ENCODE results near the gene PAX1. TPM values are rescaled to one million over a fixed set of nuclear protein-coding genes. Genes with fewer than 3 reads are reported as not detected.
A peak's percentile ranks its signal among the peaks of the same experiment; 100 is the strongest.

Gene PAX1
- total RNA-seq (2021; fragmentation: NEBNext Ultra II Directional; extraction: Animal tissue kit (Norgen Biotek cat#: 25700)) (not detected in 2 replicates), polyA plus RNA-seq (2011; rRNA removed) (not detected in 2 replicates), polyA minus RNA-seq (2011; rRNA and poly(A)+ RNA removed) (not detected in 2 replicates)
- polyA plus RNA-seq (2011; cell fraction: cytosol; rRNA removed): not detected
- not detected for polyA plus RNA-seq (2011; cell fraction: nucleus; rRNA removed)
- not detected in 4 replicates for polyA plus RNA-seq (2012, experiment 1 of 2)
- polyA plus RNA-seq (2012, experiment 2 of 2): not detected
- not detected for polyA plus RNA-seq (2013, experiment 1 of 2)
- polyA plus RNA-seq (2013, experiment 2 of 2): not detected
- polyA minus RNA-seq (2011; cell fraction: cytosol; rRNA and poly(A)+ RNA removed): not detected
- not detected for polyA minus RNA-seq (2011; cell fraction: nucleus; rRNA and poly(A)+ RNA removed)
- long read RNA-seq, experiment 1: 0 reads
- long read RNA-seq, experiment 2: 0 reads

GRCh38 chr20:21705575-21706260, at the start of gene PAX1:
PAX1 (plus strand) TSS chr20:21705664; CDS start chr20:21705713, 49 bp downstream.
- H4K8ac ChIP-seq (ENCODE audit: extremely low read depth, insufficient read depth, low read length): peak within 1 kb of the TSS; percentile 73
- no peak within 1 kb of the TSS; the same call in 1 of the 2 replicates for H3K18ac ChIP-seq (ENCODE audit: extremely low read depth, low read length)
- peak within 1 kb of the TSS; percentile 5 to 44 for H3K4me2 ChIP-seq (ENCODE audit: insufficient read depth in 1 of 2, low read depth in 2 of 2, low read length in 2 of 2)
- CTCF ChIA-PET (ENCODE audit: partially characterized antibody): interaction anchor here (0.6 to 3.2 kb wide), 17 partner anchors 9 to 881 kb away, joined by 3 to 12 read pairs (median 4); no protein-coding TSS in a partner anchor
- H2BK120ac ChIP-seq (replicated peaks; ENCODE audit: low read depth, low read length): no peak within 1 kb of the TSS
- peak within 1 kb of the TSS; percentile 77; the same call in 1 of the 2 replicates for H2BK12ac ChIP-seq (ENCODE audit: low read depth, low read length)
- no peaks in the 10 kb centered on the region; a peak in 1 of 4 replicates for H3K9me3 ChIP-seq (ENCODE audit: insufficient read depth in 2 of 2, low read depth in 1 of 2, low read length in 1 of 2)
- no peak within 1 kb of the TSS for H3K56ac ChIP-seq (replicated peaks; ENCODE audit: insufficient read length, low read depth, low read length)
- H3K79me1 ChIP-seq (ENCODE audit: low read depth, low read length): no peaks in the 10 kb centered on the region
- H3K27ac ChIP-seq (ENCODE audit: low read depth, low read length): no peak within 1 kb of the TSS
- H3K36me3 ChIP-seq (ENCODE audit: control insufficient read depth in 2 of 4, insufficient read depth in 4 of 4, low read length in 3 of 4): peaks cover 0 to 11% (median 0%) of the 10 kb centered on the region in 4 experiments; a peak in 1 of 8 replicates
- no peak within 1 kb of the TSS for H2BK20ac ChIP-seq (ENCODE audit: low read length)
- peaks cover 0 to 32% (median 15%) of the 10 kb centered on the region in 4 experiments; a peak in 6 of 7 replicates for H3K4me1 ChIP-seq (replicated peaks in 1 of 4; ENCODE audit: control insufficient read depth in 3 of 4, insufficient read depth in 4 of 4, low read length in 3 of 4)
- H2BK15ac ChIP-seq (ENCODE audit: low read length): 0 out of 2 replicates have a peak within 1 kb of the TSS, but pooled peaks have one; percentile 6
- no peak for FAIRE-seq
- peaks cover 32 to 58% of the 10 kb centered on the region in 2 experiments for H4K20me1 ChIP-seq (replicated peaks in 1 of 2; ENCODE audit: control insufficient read depth in 1 of 2, insufficient read depth in 2 of 2, low read length in 2 of 2)
- H4K91ac ChIP-seq (replicated peaks; ENCODE audit: insufficient read length, low read length): no peak within 1 kb of the TSS
- no peak within 1 kb of the TSS for H2AFZ ChIP-seq (ENCODE audit: low read length)
- no peak for DNase-seq (ENCODE audit: low read depth in 1 of 2, low spot score in 2 of 2)
- no peaks in the 10 kb centered on the region for H3K79me2 ChIP-seq (ENCODE audit: control insufficient read depth in 1 of 2, insufficient read depth in 2 of 2, low read length in 2 of 2)
- H3K9ac ChIP-seq (replicated peaks in 1 of 4; ENCODE audit: extremely low read depth in 1 of 4, low read depth in 3 of 4, low read length in 3 of 4): no peak within 1 kb of the TSS
- H3K14ac ChIP-seq (ENCODE audit: insufficient read length): no peak within 1 kb of the TSS
- no peak within 1 kb of the TSS for H3K4ac ChIP-seq (replicated peaks; ENCODE audit: insufficient read length, low read depth, low read length)
- H2AK5ac ChIP-seq (ENCODE audit: low read depth, low read length): no peak within 1 kb of the TSS
- no peak within 1 kb of the TSS for H4K5ac ChIP-seq (ENCODE audit: insufficient read length, low read depth, low read length)
- H3K23me2 ChIP-seq (ENCODE audit: low read depth, low read length): peaks cover 4% of the 10 kb centered on the region
- WGBS, 2 experiments (ENCODE audit: extremely low coverage in 1 of 2, insufficient coverage in 1 of 2, insufficient read length in 1 of 2, insufficient replicate concordance in 2 of 2, low coverage in 1 of 2, low lambda C conversion rate in 2 of 2, missing lambda C conversion rate in 1 of 2): 4% methylated on average over 10 of the region's 73 CpGs; no CpG with 5 or more reads in 1 of the 2 experiments
- H3K23ac ChIP-seq (ENCODE audit: insufficient read length): no peak within 1 kb of the TSS
- no peak within 1 kb of the TSS for H2BK5ac ChIP-seq (ENCODE audit: low read depth, low read length)
- peak within 1 kb of the TSS in 3 of 4 experiments; percentile 2 to 41 (median 14); a peak in 4 of 8 replicates for H3K4me3 ChIP-seq (ENCODE audit: extremely low read depth in 1 of 4, insufficient read depth in 2 of 4, low read depth in 3 of 4, low read length in 4 of 4)
- peaks cover 97 to 100% (median 99%) of the 10 kb centered on the region in 4 experiments for H3K27me3 ChIP-seq (replicated peaks in 1 of 4; ENCODE audit: control insufficient read depth in 3 of 4, extremely low read depth in 1 of 4, insufficient read depth in 3 of 4, low read length in 3 of 4)
- POLR2A ChIA-PET (ENCODE audit: partially characterized antibody): interaction anchor here (0.8 kb wide), 1 partner anchor 9 kb away, joined by 3 read pairs; no protein-coding TSS in a partner anchor
- TF ChIP-seq CHD2 (IDR thresholded peaks at IDR 0.05; ENCODE audit: low read length) (no peak), TBP (IDR thresholded peaks at IDR 0.05; ENCODE audit: low read depth, low read length) (no peak), BRCA1 (IDR thresholded peaks at IDR 0.05; ENCODE audit: low read depth, low read length) (no peak), NANOG (IDR thresholded peaks at IDR 0.05; ENCODE audit: insufficient read depth, low read depth, low read length, poor library complexity, severe bottlenecking) (no peak), RBBP5 (IDR thresholded peaks at IDR 0.05; ENCODE audit: borderline replicate concordance, low read depth, low read length) (0 out of 2 replicates have a peak, but pooled peaks have one; percentile 59), SP2 (IDR thresholded peaks at IDR 0.05; ENCODE audit: low read length) (no peak), ASH2L (IDR thresholded peaks at IDR 0.05; ENCODE audit: low read length) (no peak), HDAC6 (IDR thresholded peaks at IDR 0.05; ENCODE audit: low read depth, low read length) (no peak), YY1 (IDR thresholded peaks at IDR 0.05; ENCODE audit: low read depth, low read length) (no peak)
- TF ChIP-seq, protein P1, sequence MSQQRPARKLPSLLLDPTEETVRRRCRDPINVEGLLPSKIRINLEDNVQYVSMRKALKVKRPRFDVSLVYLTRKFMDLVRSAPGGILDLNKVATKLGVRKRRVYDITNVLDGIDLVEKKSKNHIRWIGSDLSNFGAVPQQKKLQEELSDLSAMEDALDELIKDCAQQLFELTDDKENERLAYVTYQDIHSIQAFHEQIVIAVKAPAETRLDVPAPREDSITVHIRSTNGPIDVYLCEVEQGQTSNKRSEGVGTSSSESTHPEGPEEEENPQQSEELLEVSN (IDR thresholded peaks at IDR 0.05): no peak
